ENCODE measurements around the gene RNU6-9.

The RNU6-9 gene

GRCh38 chr19:917323-918151 lies 24.3 kb downstream of the RNU6-9 start, which contains the start of gene KISS1R:
KISS1R (plus strand) TSS chr19:917333; CDS start chr19:917503, 170 bp downstream.
- peak; percentile 76 for TF ChIP-seq CTCF (IDR thresholded peaks at IDR 0.05)
- H3K4me1 ChIP-seq (ENCODE audit: control insufficient read depth in 1 of 2, insufficient read depth in 1 of 2, low read depth in 1 of 2, low read length in 1 of 2): peaks cover 64 to 85% of the 10 kb centered on the region in 2 experiments
- peak within 1 kb of the TSS; percentile 59 to 70 for H3K4me3 ChIP-seq (ENCODE audit: low read depth in 1 of 2, low read length in 1 of 2)
- H3K9me3 ChIP-seq: no peaks in the 10 kb centered on the region
- peaks cover 57% of the 10 kb centered on the region for H3K27me3 ChIP-seq
- peak within 1 kb of the TSS; percentile 73 for H3K27ac ChIP-seq
- no peaks in the 10 kb centered on the region for H3K36me3 ChIP-seq

GRCh38 chr19:918152-918437 lies 24.8 kb downstream of the RNU6-9 start:
- Histone ChIP-seq H3K4me1 (ENCODE audit: control insufficient read depth in 1 of 2, insufficient read depth in 1 of 2, low read depth in 1 of 2, low read length in 1 of 2) (peaks cover 64 to 86% of the 10 kb centered on the region in 2 experiments), H3K27ac (peak overlapping the region; percentile 73), H3K4me3 (ENCODE audit: low read depth in 1 of 2, low read length in 1 of 2) (peak overlapping the region; percentile 59 to 70), H3K9me3 (no peaks in the 10 kb centered on the region), H3K27me3 (peaks cover 57% of the 10 kb centered on the region), H3K36me3 (no peaks in the 10 kb centered on the region)
- no peak for TF ChIP-seq CTCF (IDR thresholded peaks at IDR 0.05)

DNA sequence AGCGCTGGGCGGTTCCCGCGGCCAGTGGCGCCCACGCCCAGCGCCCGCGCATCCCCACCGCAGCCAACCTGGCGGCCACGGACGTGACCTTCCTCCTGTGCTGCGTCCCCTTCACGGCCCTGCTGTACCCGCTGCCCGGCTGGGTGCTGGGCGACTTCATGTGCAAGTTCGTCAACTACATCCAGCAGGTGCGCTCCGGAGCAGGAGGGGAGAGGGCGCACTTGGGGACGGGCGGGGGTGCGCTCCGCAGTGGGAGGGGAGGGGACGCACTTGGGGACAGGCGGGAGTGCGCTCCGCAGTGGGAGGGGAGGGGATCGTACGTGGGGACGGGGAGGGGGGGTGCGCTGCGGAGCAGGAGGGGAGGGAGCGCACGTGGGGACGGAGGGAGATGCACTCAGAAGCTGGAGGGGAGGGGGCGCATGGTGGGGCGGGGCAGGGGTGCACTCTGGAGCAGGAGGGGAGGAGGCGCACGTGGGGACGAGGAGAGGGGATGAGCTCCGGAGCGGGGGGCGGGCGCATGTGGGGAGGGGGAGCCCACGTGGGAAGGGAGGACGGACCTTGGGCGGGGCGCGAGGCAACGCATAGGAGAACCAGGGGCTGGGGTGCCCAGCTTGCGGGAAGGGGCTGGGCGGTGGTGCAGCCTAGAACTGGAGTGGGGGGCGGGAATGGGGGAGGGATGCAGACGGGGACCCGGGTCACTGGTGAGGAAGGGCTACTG lies 25.4 kb downstream of the RNU6-9 start:
- Histone ChIP-seq H3K27ac (no peak overlapping the region), H3K27me3 (peaks cover 57% of the 10 kb centered on the region), H3K9me3 (no peaks in the 10 kb centered on the region), H3K4me1 (ENCODE audit: control insufficient read depth in 1 of 2, insufficient read depth in 1 of 2, low read depth in 1 of 2, low read length in 1 of 2) (peaks cover 63 to 88% of the 10 kb centered on the region in 2 experiments), H3K36me3 (no peaks in the 10 kb centered on the region), H3K4me3 (ENCODE audit: low read depth in 1 of 2, low read length in 1 of 2) (no peak overlapping the region)
- TF ChIP-seq CTCF (IDR thresholded peaks at IDR 0.05): no peak

DNA sequence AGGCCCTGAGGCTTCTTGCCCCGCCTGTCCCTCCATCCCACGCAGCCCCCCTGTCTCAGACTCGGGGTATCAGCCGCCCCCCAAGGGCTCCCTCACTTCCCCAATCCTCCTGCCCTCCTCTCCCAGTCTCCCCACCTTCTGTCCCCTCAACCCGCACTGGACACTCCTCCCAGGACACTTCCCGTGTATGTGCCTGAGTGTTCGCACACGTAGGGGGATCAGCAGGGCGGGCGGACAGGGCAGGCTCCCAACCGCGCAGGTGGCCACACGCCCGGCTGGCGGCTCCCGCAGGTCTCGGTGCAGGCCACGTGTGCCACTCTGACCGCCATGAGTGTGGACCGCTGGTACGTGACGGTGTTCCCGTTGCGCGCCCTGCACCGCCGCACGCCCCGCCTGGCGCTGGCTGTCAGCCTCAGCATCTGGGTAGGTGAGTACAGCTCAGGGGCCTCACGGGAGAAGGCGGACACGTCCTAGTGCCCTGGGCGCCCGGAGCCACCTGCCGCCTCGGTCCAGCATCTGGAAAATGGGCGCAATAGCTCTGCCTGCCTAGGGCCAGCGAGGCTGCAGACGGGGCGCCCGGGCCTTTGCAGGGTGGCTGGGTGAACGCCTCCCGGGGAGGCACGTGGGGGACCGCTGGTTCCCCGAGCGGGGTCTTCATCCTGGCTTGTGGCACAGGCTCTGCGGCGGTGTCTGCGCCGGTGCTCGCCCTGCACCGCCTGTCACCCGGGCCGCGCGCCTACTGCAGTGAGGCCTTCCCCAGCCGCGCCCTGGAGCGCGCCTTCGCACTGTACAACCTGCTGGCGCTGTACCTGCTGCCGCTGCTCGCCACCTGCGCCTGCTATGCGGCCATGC lies 26.1 kb downstream of the RNU6-9 start:
- peaks cover 57% of the 10 kb centered on the region for H3K27me3 ChIP-seq
- H3K27ac ChIP-seq: peak overlapping the region; percentile 6
- H3K9me3 ChIP-seq: no peaks in the 10 kb centered on the region
- peak overlapping the region; percentile 27 to 50 for H3K4me3 ChIP-seq (ENCODE audit: low read depth in 1 of 2, low read length in 1 of 2)
- peaks cover 63 to 88% of the 10 kb centered on the region in 2 experiments for H3K4me1 ChIP-seq (ENCODE audit: control insufficient read depth in 1 of 2, insufficient read depth in 1 of 2, low read depth in 1 of 2, low read length in 1 of 2)
- no peak for TF ChIP-seq CTCF (IDR thresholded peaks at IDR 0.05)
- no peaks in the 10 kb centered on the region for H3K36me3 ChIP-seq

- H3K4me3 ChIP-seq (ENCODE audit: low read depth in 1 of 2, low read length in 1 of 2): peak overlapping the region; percentile 27 to 50
- H3K36me3 ChIP-seq: no peaks in the 10 kb centered on the region
- peaks cover 61 to 85% of the 10 kb centered on the region in 2 experiments for H3K4me1 ChIP-seq (ENCODE audit: control insufficient read depth in 1 of 2, insufficient read depth in 1 of 2, low read depth in 1 of 2, low read length in 1 of 2)
- TF ChIP-seq CTCF (IDR thresholded peaks at IDR 0.05): no peak
- no peaks in the 10 kb centered on the region for H3K9me3 ChIP-seq
- H3K27me3 ChIP-seq: peaks cover 57% of the 10 kb centered on the region
- H3K27ac ChIP-seq: peak overlapping the region; percentile 4
Measured at GRCh38 chr19:920051-920864, 27.0 kb downstream of the RNU6-9 start.

Measured in neutrophil (primary cell).